HG02943 (cell line): ENCODE measurements around the gene GALNT9.

Experiments
- ATAC-seq: cut with Tn5 transposase; IDR thresholded peaks from one replicate; pipeline ENCODE4 v1.9.1; 2021; ENCODE audit warnings: mild to moderate bottlenecking, low read depth, moderate library complexity; ENCODE audit not compliant: unreplicated experiment

Gene GALNT9

DNA sequence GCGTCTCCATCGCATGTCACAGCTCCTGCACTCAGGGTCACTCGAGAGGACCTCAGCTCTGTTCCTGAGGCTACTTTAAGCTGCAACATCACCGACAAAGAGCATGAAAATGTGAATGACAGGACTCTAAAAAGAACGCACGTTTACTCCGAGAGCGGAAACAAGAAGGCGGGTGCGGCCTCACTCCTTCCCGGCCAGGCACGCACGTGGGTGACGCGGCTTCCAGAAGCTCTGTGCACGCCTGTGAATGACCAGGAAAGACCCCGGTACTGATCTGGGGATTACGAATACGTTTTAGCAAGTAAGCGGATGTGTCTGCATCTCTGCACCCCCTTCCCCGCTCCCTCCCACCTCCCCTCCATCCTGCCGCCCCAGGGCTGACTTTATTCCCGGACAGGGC is 15.2 kb upstream of the GALNT9 start:
- ATAC-seq = no peak

DNA sequence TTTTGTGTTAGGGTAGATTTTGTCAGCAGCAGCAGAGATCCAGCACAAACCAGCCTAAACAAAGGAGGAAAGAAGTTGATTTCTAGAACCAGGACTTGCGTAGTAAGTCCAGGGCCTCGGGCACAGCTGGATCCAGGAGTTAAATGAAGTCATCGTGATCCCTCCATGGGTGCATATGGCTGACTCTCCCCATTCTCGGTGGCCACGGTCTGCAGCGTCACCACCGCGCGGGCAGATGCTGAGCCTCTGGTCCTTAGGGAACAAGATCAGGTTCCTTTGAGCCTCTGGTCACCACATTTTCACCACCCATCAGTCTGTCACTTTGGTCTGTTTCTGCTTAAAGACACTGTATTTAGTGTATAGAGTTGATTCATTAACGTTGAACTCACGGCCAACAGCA is 14.8 kb upstream of the GALNT9 start:
- no peak for ATAC-seq

DNA sequence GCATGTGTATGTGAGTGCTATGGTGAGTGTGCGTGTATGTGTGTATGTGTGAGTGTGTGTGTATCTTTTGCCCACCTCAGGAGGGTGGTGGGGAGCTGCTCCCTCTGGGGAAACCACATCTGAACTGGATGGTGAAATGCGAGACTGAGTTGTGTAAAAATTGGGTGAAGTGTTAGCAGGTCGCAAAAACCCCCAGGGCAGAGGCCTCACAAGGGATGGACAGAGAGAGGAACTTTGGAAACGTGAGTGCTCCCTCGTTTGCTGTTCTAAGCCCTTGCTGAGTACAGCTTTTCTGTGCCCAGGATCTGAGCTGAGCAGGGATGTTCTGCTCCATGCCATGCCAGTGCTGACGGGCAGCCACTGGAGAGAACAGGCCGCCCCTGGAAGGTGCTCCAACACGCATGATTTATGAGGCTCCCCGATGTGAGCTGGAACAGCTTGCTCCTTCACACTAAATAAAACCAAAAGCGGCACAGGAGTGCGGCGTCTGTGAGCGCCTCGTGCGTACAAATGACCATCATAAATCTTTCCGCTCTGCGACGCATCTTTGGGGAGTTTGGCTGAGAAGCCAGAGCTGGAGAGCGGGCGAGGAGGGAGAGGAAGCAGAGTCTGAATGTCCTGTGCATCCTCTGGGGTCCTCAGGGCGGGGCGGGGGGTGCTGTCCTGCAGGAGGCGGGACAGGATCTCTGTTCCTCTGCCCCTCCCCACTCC is 14.1 kb upstream of the GALNT9 start:
- ATAC-seq = no peak

DNA sequence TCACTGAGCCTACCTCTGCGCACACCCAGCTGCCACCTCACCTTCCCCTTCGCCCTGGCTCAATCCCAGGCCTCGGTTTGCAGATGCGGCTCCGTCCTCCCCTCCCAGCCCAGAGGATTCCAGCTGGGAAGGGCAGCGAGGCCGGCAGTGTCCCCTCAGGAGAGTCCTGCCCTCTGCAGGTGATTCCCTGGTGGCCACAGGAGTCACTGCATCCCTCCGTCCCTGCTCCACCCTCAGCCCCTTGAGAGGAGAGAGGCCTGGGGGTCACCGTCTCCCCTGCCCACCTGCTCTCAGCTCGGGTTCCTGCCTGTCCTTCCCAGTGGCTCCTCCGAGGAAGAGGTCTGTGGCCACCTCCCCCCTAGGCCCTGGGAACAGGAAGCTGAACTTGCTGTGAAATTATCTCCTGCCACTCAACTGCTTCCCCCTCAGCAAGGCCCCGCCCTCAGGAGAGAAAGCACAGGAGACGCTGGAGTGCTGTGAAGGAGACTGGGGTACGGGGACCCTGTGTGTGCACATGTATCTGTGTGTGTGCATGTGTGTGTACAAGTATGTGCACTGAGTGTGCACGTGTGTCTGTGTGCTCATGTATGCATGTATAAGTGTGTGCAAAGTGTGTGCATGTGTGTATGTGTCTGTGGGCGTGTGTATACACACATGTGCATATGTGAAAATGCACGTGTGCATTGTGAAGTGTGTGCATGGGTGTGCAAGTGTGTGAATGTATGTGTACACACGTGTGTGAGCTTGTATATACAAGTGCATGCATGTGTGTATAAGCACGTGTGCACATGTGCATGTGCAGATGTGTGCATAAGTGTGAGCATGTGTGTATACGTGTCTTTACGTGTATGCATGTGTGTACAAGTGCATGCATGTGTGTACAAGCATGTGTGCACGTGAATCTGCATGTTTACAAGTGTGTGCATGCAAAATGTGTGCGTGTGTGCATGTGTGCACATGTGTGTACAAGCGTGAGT is 13.2 kb upstream of the GALNT9 start:
- no peak for ATAC-seq

DNA sequence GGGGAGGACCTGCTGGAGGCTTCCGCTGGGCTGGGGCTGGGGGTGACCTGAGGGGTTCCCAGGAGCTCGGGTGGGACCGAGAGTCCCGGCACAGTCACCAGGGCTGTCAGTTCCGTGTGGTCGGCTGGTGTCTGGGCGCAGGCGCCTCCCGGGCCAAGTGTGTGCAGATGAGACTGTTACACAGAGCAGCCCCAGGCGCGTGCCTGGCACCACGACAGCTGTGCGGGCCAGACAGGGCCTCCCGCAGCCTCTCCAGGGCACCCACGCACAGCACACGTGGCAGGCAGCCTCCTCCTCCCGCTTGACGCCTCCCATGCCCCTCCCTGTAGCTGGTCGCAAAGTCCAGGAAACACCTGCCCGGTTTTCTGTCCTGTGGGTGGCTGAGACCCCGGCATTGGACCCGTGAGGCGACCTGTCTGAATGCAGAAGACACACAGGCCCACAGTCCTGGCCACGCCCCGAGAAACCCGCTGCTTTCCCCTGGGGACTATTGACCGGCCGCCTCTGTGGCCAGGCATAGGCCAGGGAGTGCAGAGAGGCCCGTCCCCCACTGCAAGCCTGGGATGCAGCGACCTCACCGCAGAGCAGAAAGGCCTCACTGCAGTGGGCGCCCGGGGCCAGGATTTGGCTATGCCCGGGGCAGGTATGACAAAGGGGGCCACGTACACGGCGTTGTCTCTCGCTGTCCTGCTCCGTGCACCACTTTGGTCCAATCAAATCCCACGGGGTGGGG is 12.1 kb upstream of the GALNT9 start:
- ATAC-seq = no peak

DNA sequence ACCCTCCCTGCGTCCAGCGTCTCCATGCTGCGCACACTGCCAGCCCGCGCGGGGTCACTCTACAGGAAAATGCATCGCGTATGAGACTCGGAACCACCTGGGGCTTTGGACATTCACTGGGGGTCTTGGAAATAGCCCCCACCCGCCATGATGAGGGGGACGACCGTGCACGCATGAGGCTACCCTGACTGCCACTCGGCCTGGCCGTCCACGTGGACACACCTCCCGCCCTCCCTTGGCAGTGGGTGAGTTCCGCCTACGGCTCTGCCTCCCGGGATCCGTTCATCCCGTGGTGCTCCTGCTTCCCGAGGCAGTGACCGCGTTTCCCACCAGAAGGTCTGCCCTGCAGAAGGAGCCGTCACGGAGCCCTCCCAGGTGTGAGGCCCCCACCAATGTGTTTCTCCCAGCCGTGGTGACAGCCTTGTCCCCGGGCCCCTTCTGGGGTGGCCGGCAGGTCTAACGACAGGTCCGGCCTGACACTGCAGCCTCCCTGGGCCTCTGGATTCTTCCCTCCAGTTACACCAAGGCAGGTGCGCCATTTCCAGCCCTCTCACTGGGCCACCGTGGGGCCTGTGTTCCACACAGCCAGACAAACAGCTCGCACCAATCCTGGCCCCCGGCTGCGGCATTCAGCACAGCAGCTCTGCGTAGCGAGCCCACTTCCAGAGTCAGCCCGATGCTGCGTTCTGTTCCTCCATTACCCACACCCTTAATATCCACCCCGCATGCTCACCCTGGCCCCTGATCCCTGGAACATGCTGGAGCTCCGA is 11.1 kb upstream of the GALNT9 start:
- no peak for ATAC-seq

DNA sequence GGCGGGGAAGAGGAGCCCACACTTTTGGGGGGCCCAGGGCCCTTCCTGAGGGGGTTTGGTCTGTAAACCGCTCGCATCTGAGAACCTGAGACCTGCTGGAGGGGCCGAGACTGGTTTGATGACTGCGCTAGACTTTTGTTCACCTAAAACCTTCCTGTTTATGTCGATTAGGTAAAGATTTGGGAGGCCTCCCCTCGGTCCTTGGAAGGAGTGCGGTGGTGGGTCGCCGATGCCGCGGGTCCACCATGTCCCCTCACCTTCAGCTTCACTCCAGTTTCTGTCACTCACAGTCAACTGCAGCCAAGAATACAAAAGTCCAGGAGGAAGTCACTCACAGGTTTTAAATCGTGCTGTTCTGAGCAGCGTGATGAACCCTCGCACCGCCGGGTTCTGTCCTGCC is 10.5 kb upstream of the GALNT9 start:
- ATAC-seq = no peak

DNA sequence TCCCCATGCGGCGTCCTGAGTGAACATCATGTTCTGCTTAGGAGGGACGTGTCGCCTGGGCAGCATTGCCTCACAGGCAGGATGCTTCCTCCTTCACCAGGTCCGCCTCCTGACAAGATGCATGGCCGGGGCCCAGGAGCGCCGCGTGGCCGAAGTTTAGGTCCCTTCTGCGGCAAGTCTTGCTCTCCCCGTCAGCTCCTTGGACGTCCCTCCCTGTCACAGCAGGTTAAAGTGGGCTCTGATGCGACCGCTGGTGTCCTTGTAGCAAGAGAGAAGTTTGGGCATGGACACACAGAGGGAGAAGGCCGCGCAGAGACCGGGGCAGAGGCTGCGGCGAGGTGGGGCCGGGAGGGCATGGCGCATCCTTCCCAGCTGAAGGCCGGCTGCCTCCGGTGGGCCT is 9.4 kb upstream of the GALNT9 start:
- ATAC-seq = no peak

- ATAC-seq = no peak
These were observed 8.9 kb upstream of the GALNT9 start for GRCh38 chr12:132338311-132338710.

- no peak for ATAC-seq
These were observed 8.2 kb upstream of the GALNT9 start for GRCh38 chr12:132337557-132337956.

DNA sequence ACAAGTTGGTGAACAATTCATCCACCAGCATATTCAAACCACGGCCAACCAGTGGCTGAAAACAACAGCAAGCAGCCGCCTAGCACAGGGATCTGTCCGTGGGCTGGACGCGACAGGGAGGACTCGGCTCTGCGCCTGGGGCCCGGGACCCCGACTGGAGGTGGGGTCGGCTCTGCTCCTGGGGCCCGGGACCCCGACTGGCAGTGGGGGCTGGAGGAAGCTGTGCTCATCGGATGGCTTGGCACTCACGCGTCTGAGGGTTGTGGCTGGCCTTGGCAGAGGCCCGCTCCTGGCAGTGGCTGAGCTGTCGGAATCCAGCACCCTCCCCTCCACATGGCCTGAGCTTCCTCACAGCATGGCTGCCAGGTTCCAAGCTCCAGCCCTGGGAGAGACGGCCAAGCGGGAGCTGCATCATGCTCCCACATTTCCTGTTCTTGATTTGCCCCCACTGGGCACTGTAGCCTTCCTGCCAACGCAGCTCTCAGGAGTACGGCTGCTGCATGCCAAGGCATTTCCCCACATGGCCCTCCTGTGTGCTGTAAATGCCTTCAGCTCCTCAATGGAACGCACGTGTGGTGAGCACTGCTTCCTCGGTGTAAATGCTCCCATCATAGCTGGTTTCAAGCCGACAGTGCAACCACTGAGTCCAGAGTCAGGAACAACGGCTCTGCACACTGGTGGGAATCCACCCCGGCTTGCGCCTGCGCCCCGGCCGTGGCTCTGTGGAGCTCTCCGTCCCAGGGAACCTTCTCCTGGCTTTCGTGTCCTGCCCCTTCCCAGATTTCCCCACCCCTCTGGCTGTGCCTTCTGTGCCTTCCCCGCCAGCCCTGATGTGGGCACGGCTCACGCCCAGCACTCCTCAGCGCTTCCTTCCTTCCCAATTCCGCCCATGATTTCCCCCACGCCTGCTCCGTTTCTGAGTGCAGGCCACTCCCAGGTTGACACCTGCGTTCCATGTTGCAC is 7.3 kb upstream of the GALNT9 start:
- ATAC-seq = no peak

GRCh38 chr12:132335179-132335756 is 5.9 kb upstream of the GALNT9 start:
- ATAC-seq = no peak

GRCh38 chr12:132333766-132334165 is 4.4 kb upstream of the GALNT9 start:
- ATAC-seq = no peak

DNA sequence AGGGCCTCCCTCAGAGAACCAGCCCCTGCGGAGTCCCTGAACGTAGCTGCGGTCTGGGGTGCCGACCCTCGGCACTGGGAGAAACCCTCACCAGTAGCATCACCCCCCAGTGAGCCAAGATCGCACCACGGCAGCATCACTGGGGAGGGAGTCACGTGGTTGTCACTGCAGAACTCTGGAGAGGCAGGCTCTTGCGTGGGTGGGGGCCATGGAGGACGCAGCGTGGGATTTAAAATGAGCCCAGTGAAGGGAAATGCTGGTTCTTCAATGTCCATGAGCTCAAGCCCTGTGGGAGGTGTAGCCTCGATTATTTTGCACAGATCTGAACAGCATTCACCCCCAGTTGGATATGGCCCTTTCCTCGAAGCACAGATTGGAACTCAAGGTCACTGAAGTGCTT is 3.9 kb upstream of the GALNT9 start:
- ATAC-seq = no peak

GRCh38 chr12:132330549-132330881 is 1.1 kb upstream of the GALNT9 start:
- no peak for ATAC-seq

GRCh38 chr12:132329720-132330548 is 545 bp upstream of the GALNT9 start:
- ATAC-seq = no peak

- ATAC-seq = no peak
These were observed 933 bp downstream of the GALNT9 start for GRCh38 chr12:132328282-132329029.
